Measurements from ENCODE around the gene SLC35A2. TPM values are rescaled to one million over a fixed set of nuclear protein-coding genes. Genes with fewer than 3 reads are reported as not detected.
"Not testable (repeated sequence)": the region's sequence is repeated elsewhere in the genome, so short reads cannot be mapped to it uniquely, and the experiment has no call there.

The SLC35A2 gene
- total RNA-seq, 1 donor from 2014 or later = 15.7 TPM

DNA sequence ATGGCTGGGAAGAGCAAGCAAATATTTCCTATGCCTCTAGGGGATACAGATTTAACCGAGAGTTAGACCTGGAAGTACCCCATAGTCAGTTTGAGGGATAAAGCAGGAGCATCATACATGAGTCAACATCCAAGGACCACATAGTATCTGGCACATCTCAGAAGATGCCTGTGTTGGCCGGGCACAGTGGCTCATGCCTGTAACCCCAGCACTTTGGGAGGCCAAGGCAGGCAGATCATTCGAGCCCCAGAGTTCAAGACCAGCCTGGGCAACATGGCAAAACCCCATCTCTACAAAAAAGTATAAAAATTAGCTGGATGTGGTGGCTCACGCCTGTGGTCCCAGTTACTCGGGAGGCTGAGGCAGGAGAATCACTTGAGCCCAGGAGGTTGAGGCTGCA, 24.9 kb downstream of the SLC35A2 start:
- ATAC-seq; DNase-seq; intact Hi-C loops (cut with micrococcal nuclease): not testable (repeated sequence)

DNA sequence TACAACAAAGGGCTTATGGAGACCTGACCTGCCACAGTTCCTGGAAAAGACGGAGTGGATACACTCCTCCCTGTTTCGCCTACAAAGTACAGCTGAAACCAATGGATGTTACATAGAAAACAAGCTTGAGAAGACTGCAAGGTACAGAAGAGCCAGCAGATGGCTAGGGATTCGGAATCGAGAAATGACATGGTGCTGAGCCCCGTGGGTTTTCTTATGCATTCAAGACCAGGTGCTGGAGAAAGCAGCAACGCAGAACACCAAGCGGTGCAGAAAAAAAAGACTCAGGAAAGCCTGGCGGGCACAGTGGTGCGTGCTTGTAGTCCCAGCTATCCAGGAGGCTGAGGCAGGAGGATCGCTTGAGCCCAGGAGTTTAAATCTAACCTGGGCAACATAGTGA, 27.7 kb downstream of the SLC35A2 start:
- intact Hi-C loops (cut with micrococcal nuclease) = no loop called here

DNA sequence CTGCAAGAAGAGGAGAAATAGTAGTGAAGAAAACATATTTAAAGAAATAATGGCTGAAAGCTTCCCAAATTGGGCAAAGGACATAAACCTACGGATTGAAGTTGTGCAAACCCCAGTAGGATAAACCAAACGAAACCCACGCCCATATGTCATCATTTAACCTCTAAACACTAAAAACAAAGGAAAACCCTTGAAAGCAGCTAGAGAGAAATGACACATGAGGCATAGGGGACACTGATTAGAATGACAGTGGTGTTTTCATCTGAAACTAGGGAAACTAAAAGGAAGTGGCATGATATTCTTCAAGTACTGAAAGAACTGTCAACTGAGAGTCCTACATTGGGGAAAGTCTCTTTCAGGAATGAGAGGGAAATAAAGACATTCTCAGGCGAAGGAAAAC, 34.5 kb downstream of the SLC35A2 start:
- ATAC-seq; intact Hi-C loops (cut with micrococcal nuclease): not testable (repeated sequence)

More for the DNA sequence above, 27.7 kb downstream of the SLC35A2 start:
- DNase-seq = no peak
- no peak for ATAC-seq

DNA sequence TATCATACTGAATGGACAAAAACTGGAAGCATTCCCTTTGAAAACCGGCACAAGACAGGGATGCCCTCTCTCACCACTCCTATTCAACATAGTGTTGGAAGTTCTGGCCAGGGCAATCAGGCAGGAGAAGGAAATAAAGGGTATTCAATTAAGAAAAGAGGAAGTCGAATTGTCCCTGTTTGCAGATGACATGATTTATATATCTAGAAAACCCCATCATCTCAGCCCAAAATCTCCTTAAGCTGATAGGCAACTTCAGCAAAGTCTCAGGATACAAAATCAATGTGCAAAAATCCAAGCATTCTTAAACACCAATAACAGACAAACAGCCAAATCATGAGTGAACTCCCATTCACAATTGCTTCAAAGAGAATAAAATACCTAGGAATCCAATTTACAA, 39.4 kb downstream of the SLC35A2 start:
- intact Hi-C loops (cut with micrococcal nuclease); ATAC-seq; DNase-seq: not testable (repeated sequence)

More for the DNA sequence above, 34.5 kb downstream of the SLC35A2 start:
- DNase-seq = not testable (repeated sequence)

DNA sequence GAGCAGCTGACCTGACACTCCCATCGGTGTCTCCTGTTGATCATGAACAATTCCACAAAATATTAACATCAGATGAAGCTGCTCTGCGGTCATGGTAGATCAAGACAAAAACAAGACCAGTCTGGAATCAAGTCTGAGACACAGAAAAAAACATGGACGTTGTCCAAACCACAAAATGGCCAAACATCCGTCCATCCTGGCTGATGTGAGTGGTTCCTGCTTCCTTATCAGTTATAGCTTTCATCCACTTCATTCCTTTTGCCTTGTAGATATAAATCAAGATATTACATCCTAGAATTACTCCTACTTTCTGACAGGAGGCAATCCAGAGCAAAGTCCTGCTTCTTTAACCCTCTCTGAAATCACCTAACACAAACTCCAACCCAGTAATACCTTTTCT, 47.2 kb downstream of the SLC35A2 start:
- intact Hi-C loops (cut with micrococcal nuclease) = no loop called here
- no peak for DNase-seq
- ATAC-seq = no peak

DNA sequence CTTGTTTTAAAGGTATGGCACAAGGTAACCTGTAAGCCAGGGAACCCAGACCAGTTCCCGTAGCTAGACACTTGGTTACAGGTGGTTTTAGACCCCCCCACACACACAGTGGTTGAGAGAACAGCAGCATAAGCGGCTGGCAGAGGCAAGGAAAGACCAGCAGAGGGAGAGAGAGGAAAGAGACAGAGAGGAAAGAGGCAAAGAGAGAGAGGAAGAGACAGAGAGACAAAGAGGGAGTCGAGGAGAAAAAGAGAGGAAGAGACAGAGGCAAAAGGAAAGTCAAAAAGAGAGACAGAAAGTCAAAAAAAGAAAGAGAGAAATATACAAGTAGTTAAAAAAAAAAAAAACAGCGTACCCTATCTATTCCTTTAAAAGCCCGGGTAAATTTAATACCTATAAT, 56.5 kb downstream of the SLC35A2 start:
- DNase-seq (no peak), ATAC-seq (no peak)
- intact Hi-C loops (cut with micrococcal nuclease) = no loop called here

DNA sequence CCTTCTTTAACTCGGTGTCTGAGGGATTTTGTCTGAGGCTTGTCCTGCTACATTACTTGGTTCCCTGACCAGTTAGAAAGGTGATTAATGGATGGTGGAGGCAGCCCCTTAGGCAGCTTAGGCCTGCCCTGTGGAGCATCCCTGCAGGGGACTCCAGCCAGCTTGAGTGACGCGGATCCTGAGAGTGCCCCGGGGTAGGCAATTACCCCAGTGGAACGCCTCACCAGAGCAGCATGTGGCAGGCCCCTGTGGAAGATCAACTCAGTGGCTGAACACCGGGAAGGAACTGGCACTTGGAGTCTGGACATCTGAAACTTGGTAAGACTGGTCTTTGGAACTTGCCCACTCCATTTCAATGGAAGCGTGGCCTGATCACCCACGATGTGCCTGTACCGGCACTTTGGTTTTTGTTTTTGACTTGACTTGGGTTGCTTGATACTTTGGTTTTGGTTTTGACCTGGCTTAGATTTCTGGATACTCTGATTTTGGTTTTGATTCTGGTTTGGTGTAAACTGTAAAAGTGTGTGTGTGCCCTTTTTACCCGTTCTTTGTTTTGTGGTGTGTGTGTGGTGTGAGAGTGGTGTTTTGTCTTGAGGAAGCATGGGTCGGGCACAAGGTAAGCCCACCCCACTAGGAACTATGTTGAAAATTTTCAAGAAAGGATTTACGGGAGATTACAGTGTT, 57.2 kb downstream of the SLC35A2 start:
- ATAC-seq = not testable (repeated sequence)

DNA sequence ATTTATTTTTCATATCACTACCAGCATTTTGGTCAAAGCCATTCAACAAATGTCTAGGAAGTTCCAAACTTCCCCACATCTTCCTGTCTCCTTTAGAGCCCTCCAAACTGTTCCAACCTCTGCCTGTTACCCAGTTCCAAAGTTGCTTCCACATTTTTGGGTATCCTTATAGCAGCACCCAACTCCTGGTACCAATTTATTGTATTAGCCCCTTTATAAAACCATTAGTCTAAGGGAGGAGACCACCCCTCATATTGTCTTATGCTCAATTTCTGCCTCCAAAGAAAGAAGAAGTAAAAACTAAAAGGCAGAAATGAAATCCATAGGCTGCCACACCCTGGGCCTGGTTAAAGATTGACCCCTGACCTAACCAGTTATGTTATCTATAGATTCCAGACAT, 58.0 kb downstream of the SLC35A2 start:
- intact Hi-C loops (cut with micrococcal nuclease); ATAC-seq: not testable (repeated sequence)

More for the DNA sequence above, 57.2 kb downstream of the SLC35A2 start:
- intact Hi-C loops (cut with micrococcal nuclease); DNase-seq: not testable (repeated sequence)

More for the DNA sequence above, 58.0 kb downstream of the SLC35A2 start:
- DNase-seq = not testable (repeated sequence)

Other genes with a start within 250 kb of the SLC35A2 start
- 2.6 TPM for gene WAS, start 227.8 kb downstream of the SLC35A2 start, total RNA-seq
- 2.4 TPM for gene SUV39H1, start 214.9 kb downstream of the SLC35A2 start, total RNA-seq
- gene GLOD5, start 149.9 kb downstream of the SLC35A2 start, total RNA-seq = not detected
- gene GATA1, start 125.1 kb downstream of the SLC35A2 start, total RNA-seq = not detected
- gene HDAC6, start 109.6 kb downstream of the SLC35A2 start, total RNA-seq = 44.4 TPM
- not detected for gene ERAS, start 85.1 kb downstream of the SLC35A2 start, total RNA-seq
- gene PCSK1N, start 76.0 kb downstream of the SLC35A2 start, total RNA-seq = 0.32 TPM
- 77.9 TPM for gene TIMM17B, start 13.9 kb downstream of the SLC35A2 start, total RNA-seq
- gene PQBP1, start 13.7 kb downstream of the SLC35A2 start, total RNA-seq = 64.5 TPM
- 3.9 TPM for gene PIM2, start 7.4 kb upstream of the SLC35A2 start, total RNA-seq
- gene OTUD5, start 46.0 kb upstream of the SLC35A2 start, total RNA-seq = 18.9 TPM
- gene KCND1, start 60.2 kb upstream of the SLC35A2 start, total RNA-seq = 0.47 TPM
- gene GRIPAP1, start 90.6 kb upstream of the SLC35A2 start, total RNA-seq = 18.1 TPM
- 18.5 TPM for gene TFE3, start 131.7 kb upstream of the SLC35A2 start, total RNA-seq
- gene CCDC120, start 147.4 kb upstream of the SLC35A2 start, total RNA-seq = 1.7 TPM
- 6.3 TPM for gene PRAF2, start 162.4 kb upstream of the SLC35A2 start, total RNA-seq
- 65.4 TPM for gene WDR45, start 168.2 kb upstream of the SLC35A2 start, total RNA-seq
- 18.9 TPM for gene GPKOW, start 212.1 kb upstream of the SLC35A2 start, total RNA-seq

Measured in left ventricle myocardium superior (tissue), 1 donor.